NCI-H2081 (cell line): ENCODE results near the gene ZNF407.

Source experiments
- DNase-seq, 2 experiments: peaks; one replicate each; lab custom pipeline; 2025; lab: John Stamatoyannopoulos, UW

The ZNF407 gene

GRCh38 chr18:74728586-74728985 is 130.9 kb downstream of the ZNF407 start:
- no peak for DNase-seq

GRCh38 chr18:74731097-74731496 is 133.4 kb downstream of the ZNF407 start:
- DNase-seq, result no peak

GRCh38 chr18:74732380-74732779 is 134.7 kb downstream of the ZNF407 start:
- DNase-seq, result no peak

GRCh38 chr18:74733598-74733997 is 135.9 kb downstream of the ZNF407 start:
- no peak for DNase-seq

GRCh38 chr18:74734013-74734444 is 136.4 kb downstream of the ZNF407 start:
- no peak for DNase-seq

- DNase-seq, result no peak
Measured at GRCh38 chr18:74739926-74740325, 142.3 kb downstream of the ZNF407 start.

GRCh38 chr18:74742573-74743243 is 145.0 kb downstream of the ZNF407 start:
- no peak for DNase-seq

GRCh38 chr18:74745633-74746403 is 148.1 kb downstream of the ZNF407 start:
- DNase-seq, result peak in 1 of 2 experiments; percentile 27

- DNase-seq, result peak in 1 of 2 experiments; percentile 73
Measured at GRCh38 chr18:74748809-74749208, 151.1 kb downstream of the ZNF407 start.

- no peak for DNase-seq
Measured at GRCh38 chr18:74758995-74759394, 161.3 kb downstream of the ZNF407 start.

GRCh38 chr18:74760026-74760425 is 162.4 kb downstream of the ZNF407 start:
- DNase-seq, result no peak

- no peak for DNase-seq
Measured at GRCh38 chr18:74760436-74760835, 162.8 kb downstream of the ZNF407 start.

- no peak for DNase-seq
Measured at GRCh38 chr18:74766251-74766650, 168.6 kb downstream of the ZNF407 start.

- DNase-seq, result no peak
Measured at GRCh38 chr18:74768096-74768495, 170.4 kb downstream of the ZNF407 start.

GRCh38 chr18:74773171-74773624 is 175.5 kb downstream of the ZNF407 start:
- no peak for DNase-seq

GRCh38 chr18:74774486-74774885 is 176.8 kb downstream of the ZNF407 start:
- no peak for DNase-seq

GRCh38 chr18:74775239-74775638 is 177.6 kb downstream of the ZNF407 start:
- no peak for DNase-seq

- no peak for DNase-seq
Measured at GRCh38 chr18:74778191-74778847, 180.6 kb downstream of the ZNF407 start.

GRCh38 chr18:74784752-74785151 is 187.1 kb downstream of the ZNF407 start:
- peak; percentile 60 to 94 for DNase-seq

GRCh38 chr18:74785632-74786031 is 188.0 kb downstream of the ZNF407 start:
- DNase-seq, result no peak

GRCh38 chr18:74788657-74789056 is 191.0 kb downstream of the ZNF407 start:
- DNase-seq, result no peak

GRCh38 chr18:74789078-74789477 is 191.4 kb downstream of the ZNF407 start:
- no peak for DNase-seq

- DNase-seq, result peak in 1 of 2 experiments; percentile 40
Measured at GRCh38 chr18:74790451-74790850, 192.8 kb downstream of the ZNF407 start.
